Thyroid gland (tissue), 4 donors: ENCODE results near the gene NCF2.

Source experiments
- POLR2A ChIP-seq, 2 donors: fragments of 450-650 bp; IDR thresholded peaks; one replicate each; pipeline ENCODE4 v1.6.1; 2017; ENCODE audit warnings: antibody characterized with exemption in 2 of 2, mild to moderate bottlenecking in 2 of 2, moderate library complexity in 1 of 2
- TF ChIP-seq, protein P1 (sequence below), 6 experiments: fragments of 200-600 bp in 3 of 6; fragments of 450-650 bp in 3 of 6; sonication (generic) in 3 of 6; IDR thresholded peaks; one replicate each; pipeline ENCODE4 v1.5.1; 2016 to 2019; ENCODE audit warnings: antibody characterized with exemption in 6 of 6, mild to moderate bottlenecking in 2 of 6, inconsistent platforms in 1 of 6, moderate library complexity in 1 of 6

DNA sequence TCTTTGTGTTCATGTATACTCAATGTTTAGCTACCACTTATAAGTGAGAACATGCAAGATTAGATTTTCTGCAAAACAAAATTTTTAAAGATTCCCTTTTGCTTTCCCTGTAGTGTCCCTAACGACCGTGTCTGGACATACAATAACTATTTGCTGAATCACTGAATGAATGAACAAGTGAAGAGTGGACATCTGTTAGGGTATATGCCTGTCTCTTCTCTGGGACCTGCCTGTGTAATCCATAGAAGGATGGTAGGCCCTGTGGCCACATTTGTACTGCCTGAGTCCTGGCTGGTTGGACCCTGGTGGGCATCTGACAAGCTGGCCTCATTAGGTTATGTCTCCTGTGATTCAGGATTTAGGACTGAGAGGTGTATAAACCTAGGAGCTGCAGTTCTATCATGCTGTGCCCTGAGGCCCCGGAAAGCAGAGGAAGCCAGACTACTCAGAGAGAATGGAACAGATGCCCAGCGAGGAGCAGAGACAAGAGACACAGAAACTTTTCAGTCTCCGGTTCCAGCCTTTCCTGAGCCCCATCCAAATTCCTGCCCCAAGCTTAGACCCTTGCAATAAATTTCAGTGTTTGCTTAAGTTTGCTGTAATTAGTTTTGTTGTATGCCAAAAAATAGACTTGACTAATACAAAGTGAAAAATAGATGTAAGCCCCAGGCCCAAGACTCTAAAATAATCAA is 7.5 kb upstream of the NCF2 start:
- TF ChIP-seq POLR2A (IDR thresholded peaks at IDR 0.05), result no peak
- TF ChIP-seq, protein P1, sequence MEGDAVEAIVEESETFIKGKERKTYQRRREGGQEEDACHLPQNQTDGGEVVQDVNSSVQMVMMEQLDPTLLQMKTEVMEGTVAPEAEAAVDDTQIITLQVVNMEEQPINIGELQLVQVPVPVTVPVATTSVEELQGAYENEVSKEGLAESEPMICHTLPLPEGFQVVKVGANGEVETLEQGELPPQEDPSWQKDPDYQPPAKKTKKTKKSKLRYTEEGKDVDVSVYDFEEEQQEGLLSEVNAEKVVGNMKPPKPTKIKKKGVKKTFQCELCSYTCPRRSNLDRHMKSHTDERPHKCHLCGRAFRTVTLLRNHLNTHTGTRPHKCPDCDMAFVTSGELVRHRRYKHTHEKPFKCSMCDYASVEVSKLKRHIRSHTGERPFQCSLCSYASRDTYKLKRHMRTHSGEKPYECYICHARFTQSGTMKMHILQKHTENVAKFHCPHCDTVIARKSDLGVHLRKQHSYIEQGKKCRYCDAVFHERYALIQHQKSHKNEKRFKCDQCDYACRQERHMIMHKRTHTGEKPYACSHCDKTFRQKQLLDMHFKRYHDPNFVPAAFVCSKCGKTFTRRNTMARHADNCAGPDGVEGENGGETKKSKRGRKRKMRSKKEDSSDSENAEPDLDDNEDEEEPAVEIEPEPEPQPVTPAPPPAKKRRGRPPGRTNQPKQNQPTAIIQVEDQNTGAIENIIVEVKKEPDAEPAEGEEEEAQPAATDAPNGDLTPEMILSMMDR (IDR thresholded peaks at IDR 0.05), result no peak
